HG02642 (cell line): ENCODE results near the gene NCAPD3.

Source experiments
- ATAC-seq: cut with Tn5 transposase; IDR thresholded peaks from one replicate; pipeline ENCODE4 v1.9.1; 2021; ENCODE audit warnings: mild to moderate bottlenecking; ENCODE audit not compliant: unreplicated experiment, poor library complexity

Gene NCAPD3

DNA sequence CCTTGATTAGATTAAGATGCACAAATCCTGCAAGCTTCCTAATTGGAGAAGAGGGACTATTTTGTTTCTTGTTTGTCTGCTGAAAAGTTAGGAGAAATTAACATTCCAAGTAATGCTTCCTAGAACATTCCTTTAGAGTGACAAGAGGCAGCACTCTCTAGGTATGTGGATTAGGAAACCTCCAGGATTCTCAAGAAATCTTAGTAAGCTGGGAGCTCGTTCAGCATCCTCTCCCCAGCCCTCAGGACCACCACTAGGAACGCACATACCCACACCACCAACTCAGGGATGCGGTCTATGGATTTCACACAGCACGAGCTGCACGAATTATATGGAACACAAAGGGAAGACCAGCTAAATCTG is 52.9 kb downstream of the NCAPD3 start:
- no peak for ATAC-seq

DNA sequence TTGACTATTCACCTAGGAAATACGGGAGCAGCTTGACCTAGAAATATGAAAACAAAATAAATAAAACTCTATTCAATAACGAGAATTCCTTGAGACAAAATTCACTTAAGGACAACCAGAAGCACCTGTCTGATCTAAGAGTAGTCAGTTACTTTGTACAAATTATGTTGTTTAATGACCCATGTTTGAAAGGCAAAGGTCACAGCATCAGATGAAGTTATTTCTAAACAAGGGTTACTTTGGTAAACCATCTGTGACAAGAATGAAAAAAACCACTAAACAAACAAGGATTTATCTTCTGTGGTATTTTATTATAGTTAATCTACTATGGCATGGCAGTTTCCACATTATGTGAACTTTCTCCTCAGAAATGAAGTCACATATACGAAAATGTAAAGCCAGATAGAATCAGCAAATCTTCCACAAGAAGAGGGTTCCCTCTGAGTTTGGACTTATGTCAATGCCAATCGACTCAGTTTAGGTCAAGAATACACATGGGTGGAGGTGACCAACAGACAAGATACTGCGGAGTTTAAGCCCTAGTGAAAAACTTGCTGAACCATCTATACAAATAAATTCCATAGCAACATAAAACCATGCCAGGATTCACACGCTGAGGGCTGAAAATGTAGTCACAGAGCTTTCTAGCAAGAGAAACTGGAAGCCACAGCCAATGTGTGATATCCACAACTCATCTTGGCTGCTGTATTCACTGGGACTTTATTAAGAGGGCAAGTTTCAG is 53.4 kb downstream of the NCAPD3 start:
- ATAC-seq, result no peak

DNA sequence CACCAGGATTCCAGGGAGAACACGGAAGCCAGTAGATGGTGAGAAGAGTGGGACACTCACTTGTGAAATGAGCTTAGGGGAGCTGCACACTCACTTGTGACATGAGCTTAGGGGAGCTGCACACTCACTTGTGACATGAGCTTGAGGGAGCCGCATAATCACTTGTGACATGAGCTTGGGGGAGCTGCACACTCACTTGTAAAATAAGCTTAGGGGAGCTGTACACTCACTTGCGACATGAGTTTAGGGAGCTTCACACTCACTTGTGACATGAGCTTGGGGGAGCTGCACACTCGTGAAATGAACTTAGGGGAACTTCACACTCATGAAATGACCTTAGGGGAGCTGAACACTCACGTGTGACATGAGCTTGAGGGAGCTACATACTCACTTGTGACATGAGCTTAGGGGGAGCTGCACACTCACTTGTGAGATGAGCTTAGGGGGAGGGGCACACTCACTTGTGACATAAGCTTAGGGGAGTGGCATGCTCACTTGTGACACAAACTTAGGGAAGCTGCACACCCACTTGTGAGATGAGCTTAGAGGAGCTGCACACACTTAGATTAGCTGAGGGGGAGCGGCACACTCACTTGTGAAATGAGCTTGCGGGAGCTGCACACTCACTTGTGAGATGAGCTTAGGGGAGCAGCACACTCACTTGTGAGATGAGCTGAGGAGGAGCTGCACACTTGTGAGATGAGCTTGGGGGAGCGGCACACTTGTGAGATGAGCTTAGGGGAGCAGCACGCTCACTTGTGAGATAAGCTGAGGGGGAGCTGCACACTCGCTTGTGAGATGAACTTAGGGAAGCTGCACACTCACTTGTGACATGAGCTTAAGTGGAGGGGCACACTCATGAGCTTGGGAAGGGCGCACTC is 59.0 kb downstream of the NCAPD3 start:
- ATAC-seq, result no peak

DNA sequence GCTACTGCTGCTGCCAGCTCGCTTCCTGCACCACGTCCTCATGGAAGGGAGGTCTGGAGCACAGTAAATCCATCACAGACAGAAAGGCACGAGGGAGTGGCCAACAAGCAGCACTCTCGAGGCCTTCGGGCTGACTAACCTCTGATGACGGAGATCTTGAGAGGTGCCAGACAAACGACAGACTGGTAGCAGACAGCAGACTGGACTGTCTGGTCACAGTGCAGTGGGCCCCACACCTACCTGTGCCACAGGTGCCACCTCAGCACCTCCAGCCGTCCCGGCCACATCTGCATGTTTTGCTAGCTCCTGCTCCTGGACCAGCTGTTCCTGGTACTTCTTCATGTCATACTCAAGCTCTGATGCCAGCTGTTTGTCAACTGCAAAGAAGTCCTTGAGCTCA is 64.1 kb downstream of the NCAPD3 start:
- no peak for ATAC-seq

DNA sequence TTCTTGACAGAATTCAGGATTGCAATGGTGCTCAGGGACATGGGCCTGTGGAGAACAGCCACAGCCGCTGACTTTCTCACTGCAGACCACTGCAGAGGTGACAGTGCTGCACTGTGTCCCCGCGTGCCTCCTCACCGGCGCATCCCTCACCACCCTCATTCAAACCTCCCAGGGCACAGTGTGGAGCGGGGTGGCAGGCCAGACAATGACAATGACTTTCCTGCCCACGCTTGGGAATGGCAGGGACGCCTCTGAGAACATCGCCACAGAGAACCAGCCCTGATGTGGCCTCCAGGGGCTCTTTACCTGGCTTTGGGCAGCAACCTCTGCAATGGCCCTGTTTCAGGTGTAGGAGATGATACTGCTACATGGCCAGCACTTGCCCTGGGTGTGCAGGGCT is 65.7 kb downstream of the NCAPD3 start:
- no peak for ATAC-seq

DNA sequence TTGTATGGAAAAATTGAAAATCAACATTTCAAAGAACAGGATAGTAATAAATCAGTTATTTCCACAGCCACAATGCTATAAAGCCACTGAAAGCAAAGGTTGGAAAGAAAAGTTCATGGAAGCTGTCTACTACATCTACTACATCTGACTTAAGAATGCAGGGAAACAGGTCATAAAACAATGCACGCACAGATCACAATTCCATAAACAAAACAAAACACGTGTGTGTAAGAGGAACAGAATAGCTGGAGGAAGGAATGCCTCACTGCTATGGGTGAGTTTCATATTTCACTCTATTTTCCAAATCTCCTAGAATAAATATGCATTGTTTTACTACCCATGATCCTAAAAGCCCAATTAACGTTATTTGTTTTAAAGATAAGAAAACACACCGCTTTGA is 66.3 kb downstream of the NCAPD3 start:
- ATAC-seq, result no peak

DNA sequence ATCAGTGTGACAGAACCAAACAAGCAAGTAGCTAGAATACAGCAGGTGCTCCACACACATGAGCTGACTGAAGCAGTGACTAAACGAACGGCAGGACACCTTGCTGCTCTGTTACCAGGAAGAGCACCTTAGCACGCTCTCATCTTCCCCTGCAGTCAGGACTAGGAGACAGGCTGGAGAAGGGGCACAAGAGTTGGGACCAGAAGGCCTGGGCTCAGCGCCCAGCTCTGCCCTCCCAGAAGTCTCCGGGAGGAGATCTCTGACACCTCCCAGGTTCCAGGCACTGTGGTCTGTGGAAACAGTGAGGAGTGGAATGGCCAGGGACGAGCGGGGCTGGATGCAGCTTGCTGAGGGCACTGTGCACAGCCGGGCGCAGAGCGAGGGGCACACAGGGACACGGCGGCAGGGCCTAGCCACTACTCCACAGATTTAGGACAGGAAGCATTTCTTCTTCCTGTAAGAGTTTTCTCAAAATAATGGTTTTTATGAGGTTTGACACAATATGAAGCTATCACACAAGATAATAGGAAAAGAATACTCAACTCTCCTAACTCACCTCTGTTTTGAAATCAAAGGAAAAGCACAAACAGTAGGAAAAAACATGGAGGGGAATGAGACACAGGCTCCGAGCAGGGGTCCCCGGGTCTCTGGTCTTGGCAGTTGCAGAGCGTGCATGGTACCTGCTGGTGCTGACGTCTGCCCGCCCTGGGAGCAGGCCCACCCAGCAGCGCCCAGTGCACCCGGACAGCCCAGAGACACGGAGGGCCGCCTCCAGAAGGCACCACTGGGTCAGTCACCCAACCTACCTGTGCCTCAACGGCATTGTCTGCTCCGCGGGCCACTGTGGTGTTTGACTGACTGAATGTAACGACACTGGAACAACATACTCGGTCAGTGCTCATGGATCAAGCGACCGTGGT is 67.6 kb downstream of the NCAPD3 start:
- ATAC-seq, result no peak

DNA sequence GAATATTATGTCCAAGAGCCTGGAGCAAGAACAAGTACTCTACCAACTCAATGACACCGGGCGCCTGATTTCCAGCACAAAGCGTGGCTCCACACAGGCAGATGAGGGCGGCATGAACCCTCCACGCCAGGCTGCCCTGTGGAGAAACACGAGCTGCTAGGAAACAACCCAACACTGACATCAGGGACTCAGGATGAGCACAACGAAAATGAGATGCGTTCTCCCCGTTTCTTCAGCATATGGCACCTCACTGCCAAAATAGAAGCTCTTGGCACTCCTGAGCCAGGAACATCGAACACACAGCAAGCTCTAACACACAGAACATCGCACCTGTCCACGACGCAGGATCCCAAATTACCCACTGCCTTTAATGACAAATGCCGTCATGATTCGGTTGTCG is 68.3 kb downstream of the NCAPD3 start:
- no peak for ATAC-seq

DNA sequence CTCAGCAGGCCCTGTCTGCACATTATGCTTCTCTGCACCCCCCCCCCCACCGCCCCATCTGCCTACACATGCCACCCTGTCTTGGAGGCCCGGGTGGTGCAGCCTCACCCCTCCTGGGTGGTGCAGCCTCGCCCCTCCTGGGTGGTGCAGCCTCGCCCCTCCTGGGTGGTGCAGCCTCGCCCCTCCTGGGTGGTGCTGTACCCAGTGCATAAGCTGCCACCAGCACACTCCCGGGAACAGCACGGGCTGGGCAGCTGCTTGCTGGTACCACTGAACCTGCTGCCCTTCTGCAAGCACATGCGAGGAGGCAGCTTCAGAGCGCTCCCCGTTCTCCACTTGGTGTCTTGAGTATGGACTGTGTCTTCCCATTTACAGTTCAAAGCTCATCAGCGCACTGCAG is 69.3 kb downstream of the NCAPD3 start:
- no peak for ATAC-seq

DNA sequence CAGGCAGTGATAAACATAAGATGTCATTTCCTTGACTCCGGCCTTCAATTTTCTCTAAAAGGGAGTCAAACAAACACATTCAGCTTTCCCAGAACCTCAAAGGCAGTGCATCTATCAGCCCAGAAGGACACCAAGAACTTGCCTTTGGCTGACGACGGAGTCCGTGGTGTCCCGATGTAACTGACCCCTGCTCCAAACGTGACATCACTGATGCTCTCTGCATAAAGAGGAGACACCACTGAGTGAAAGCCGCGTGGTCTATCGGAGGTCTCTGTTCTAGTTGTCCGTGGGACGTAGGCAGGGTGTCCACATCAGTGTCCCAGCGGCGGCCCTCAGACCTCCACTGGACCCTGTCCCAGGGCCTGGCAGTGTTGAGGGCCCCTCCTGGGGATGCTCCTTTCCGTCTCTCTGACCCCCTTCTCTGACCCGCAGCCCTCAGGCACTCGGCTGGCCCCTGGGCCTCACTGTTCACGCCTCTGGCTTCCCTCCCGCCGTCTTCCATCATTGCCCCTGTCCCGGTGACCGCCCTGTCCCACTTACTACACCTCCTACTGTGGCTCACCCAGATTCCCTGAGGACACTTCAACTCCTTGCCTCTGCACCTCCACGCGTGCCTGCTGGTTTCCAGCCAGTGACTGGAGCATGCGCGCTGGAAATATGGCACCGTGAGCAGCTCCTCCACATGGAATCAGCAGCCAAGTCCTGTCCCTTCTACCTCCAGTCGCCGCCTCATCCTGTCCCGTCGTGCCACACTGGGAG is 70.4 kb downstream of the NCAPD3 start:
- ATAC-seq, result no peak

DNA sequence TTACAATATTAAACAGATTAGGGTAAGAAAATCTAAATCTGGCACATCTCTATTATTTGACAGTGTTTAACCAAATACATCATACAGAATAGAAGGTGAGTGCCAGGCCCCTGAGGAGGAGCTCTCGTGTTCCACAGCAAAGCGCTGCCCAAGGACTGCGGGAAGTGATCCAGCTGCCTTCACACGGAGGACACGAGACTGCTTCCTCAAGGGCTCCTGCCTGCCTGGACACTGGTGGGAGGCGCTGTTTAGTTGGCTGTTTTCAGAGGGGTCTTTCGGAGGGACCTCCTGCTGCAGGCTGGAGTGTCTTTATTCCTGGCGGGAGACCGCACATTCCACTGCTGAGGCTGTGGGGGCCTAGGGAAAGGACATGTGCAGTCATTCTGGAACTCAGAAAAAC is 71.1 kb downstream of the NCAPD3 start:
- no peak for ATAC-seq

DNA sequence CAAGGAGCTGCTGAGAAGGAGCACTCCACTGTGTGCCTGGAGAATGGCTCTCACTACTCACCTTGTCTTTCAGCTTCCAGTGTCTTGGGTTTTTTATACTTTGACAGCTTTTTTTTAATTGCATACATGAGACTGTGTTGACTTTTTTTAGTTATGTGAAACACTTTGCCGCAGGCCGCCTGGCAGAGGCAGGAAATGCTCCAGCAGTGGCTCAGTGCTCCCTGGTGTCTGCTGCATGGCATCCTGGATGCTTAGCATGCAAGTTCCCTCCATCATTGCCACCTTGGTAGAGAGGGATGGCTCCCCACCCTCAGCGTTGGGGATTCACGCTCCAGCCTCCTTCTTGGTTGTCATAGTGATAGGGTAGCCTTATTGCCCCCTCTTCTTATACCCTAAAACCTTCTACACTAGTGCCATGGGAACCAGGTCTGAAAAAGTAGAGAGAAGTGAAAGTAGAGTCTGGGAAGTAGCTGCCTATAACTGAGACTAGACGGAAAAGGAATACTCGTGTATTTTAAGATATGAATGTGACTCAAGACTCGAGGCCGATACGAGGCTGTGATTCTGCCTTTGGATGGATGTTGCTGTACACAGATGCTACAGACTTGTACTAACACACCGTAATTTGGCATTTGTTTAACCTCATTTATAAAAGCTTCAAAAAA is 72.6 kb downstream of the NCAPD3 start:
- no peak for ATAC-seq

DNA sequence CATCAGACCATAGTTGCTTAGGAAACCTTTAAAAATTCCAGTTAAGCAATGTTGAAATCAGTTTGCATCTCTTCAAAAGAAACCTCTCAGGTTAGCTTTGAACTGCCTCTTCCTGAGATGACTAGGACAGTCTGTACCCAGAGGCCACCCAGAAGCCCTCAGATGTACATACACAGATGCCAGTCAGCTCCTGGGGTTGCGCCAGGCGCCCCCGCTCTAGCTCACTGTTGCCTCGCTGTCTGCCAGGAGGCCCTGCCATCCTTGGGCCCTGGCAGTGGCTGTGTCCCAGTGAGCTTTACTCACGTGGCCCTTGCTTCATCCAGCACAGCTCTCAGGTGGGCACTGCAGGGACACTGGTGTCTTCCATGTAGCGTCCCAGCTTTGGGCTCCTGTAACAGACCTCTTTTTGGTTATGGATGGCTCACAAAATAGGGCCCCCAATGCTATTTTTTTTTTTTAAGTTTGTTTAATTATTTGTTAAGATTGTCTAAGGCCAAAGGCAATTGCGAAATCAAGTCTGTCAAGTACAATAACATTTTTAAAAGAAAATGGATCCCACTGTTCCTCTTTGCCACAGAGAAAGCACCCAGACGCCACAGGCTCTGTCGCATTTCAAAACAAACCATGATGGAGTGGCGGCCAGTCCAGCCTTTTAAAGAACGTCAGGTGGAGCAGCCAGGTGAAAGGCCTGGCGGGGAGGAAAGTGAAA is 73.4 kb downstream of the NCAPD3 start:
- no peak for ATAC-seq

DNA sequence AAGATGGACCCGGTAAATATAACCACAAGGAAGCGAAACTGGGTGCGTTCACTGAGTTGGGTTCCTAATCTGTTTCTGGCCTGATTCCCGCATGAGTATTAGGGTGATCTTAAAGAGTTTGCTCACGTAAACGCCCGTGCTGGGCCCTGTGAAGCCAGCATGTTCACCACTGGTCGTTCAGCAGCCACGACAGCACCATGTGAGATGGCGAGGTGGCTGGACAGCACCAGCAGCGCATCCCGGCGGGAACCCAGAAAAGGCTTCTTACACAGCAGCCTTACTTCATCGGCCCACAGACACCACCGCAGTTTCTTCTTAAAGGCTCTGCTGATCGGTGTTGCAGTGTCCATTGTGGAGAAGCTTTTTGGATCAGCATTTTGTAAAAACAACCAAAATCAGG is 74.4 kb downstream of the NCAPD3 start:
- ATAC-seq, result no peak

DNA sequence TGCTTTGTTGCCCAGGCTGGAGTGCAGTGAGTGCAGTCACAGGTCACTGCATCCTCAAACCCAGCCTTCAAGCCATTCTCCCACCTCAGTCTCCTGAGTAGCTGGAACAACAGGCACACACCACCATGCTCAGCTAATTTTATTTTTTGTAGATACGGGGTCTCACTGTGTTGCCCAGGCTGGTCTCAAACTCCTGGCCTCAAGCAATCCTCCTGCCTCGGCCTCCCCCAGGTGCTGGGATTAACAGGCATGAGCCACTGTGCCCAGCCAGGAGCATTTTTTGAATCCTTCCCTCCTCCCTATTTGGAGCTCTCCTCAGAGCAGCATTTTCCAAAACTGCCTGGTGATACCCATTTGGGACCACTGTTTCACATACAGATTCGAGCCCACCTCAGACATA is 77.2 kb downstream of the NCAPD3 start:
- ATAC-seq, result no peak

DNA sequence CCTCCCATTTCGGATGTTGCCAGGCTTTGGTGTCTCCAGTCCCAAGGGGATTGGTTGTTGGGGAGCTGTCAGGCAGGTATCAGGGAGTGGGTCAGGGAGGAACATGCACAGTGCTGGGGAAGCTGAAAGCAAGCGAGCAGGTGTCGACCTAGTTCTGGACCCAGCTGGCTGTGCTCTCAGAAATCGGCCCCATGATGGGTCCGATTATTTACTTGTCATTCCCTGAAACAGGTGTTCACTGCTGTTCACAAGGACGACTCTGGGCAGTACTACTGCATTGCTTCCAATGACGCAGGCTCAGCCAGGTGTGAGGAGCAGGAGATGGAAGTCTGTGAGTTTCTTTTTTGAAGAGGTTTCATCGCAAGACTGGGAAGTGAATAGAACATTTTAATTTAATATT is 78.1 kb downstream of the NCAPD3 start:
- no peak for ATAC-seq

DNA sequence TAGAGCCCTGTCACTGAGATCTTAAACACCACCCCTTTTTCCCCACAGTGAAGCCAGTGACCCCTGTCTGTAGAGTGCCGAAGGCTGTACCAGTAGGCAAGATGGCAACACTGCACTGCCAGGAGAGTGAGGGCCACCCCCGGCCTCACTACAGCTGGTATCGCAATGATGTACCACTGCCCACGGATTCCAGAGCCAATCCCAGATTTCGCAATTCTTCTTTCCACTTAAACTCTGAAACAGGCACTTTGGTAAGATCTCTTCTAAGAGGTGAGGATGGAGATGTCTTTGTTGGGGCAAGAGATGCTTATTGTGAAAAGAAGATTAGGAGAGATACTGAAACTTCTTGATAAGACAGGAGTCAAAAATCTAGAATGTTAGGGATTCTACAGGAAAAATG is 79.0 kb downstream of the NCAPD3 start:
- ATAC-seq, result no peak

DNA sequence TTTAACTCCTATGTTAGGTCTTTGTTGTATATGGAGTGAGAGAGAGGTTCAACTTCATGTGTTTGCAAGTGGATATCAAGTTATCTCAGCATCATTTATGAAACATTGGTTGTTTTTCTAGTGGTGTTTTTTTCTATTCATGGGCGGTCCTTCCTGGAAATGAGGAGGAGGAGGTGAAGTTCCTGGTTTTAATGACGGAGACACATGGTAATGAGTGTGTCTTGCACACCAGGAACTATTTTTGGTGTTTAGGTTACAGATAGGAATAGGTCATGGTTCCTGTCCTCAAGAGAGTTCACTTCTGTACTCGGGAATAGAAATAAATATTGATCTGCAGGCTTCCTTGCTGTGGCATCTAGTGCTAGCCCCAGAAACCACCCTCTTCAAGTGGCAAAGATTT is 80.0 kb downstream of the NCAPD3 start:
- no peak for ATAC-seq

DNA sequence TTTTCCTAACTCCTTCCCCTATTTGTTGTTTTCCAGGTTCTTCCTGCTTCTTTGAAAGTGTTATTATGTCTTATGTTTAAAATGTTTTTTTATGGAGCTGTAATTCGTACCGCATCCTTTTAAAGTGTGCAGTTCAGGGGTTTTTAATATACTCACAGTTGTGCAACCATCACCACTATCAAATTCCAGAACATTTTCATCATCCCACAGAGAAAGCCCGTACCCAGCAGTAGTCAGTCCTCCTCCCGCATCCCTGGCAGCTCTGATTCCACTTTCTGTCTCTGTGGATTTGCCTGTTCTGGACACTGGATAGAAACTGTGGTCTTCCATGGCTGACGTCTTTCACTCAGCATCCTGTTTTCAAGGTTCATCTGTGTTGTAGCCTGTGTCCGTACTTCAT is 81.2 kb downstream of the NCAPD3 start:
- no peak for ATAC-seq
